Hepatocyte (in vitro differentiated cells): ENCODE measurements around the gene DLX6. TPM values are rescaled to one million over a fixed set of nuclear protein-coding genes. Genes with fewer than 3 reads are reported as not detected.

Experiments
- DNase-seq: peaks from one replicate; pipeline ENCODE4 v3.0.0-alpha.2; 2016; ENCODE audit warnings: low spot score
- H2AFZ ChIP-seq: fragments of 200-600 bp; sonication (generic); 2 replicates; pipeline ENCODE4 v1.6.0; 2016; ENCODE audit warnings: antibody characterized with exemption, mild to moderate bottlenecking
- H3K27ac ChIP-seq: fragments of 200-600 bp; sonication (generic); 2 replicates; pipeline ENCODE4 v1.5.1; 2016; ENCODE audit warnings: mild to moderate bottlenecking
- H3K27me3 ChIP-seq: fragments of 200-600 bp; sonication (generic); 2 replicates; pipeline ENCODE4 v1.6.1; 2016
- H3K36me3 ChIP-seq: fragments of 200-600 bp; sonication (generic); replicated peaks from 2 replicates; pipeline ENCODE4 v1.5.1; 2016; ENCODE audit warnings: low read depth; ENCODE audit not compliant: insufficient read depth
- H3K4me1 ChIP-seq: fragments of 200-600 bp; sonication (generic); 2 replicates; pipeline ENCODE4 v1.5.1; 2016; ENCODE audit warnings: mild to moderate bottlenecking, moderate library complexity; ENCODE audit not compliant: insufficient read depth
- H3K4me2 ChIP-seq: fragments of 200-600 bp; sonication (generic); 2 replicates; pipeline ENCODE4 v1.6.0; 2016
- H3K4me3 ChIP-seq: fragments of 200-600 bp; sonication (generic); 2 replicates; pipeline ENCODE4 v1.5.1; 2016; ENCODE audit warnings: mild to moderate bottlenecking
- H3K79me2 ChIP-seq: fragments of 200-600 bp; sonication (generic); 2 replicates; pipeline ENCODE4 v1.6.0; 2017; ENCODE audit warnings: mild to moderate bottlenecking
- H3K9me2 ChIP-seq: fragments of 200-600 bp; sonication (generic); replicated peaks from 2 replicates; pipeline ENCODE4 v1.6.0; 2017; ENCODE audit warnings: mild to moderate bottlenecking; ENCODE audit not compliant: insufficient read depth
- H3K9me3 ChIP-seq: fragments of 200-600 bp; sonication (generic); 2 replicates; pipeline ENCODE4 v1.5.1; 2016; ENCODE audit warnings: low read depth, mild to moderate bottlenecking
- H4K20me1 ChIP-seq: fragments of 200-600 bp; sonication (generic); 2 replicates; pipeline ENCODE4 v1.6.0; 2016; ENCODE audit warnings: mild to moderate bottlenecking; ENCODE audit not compliant: insufficient read depth, poor library complexity, severe bottlenecking
- EZH2 ChIP-seq: fragments of 200-600 bp; sonication (generic); IDR thresholded peaks from 2 replicates; pipeline ENCODE4 v1.6.1; 2016; ENCODE audit warnings: antibody characterized with exemption, mild to moderate bottlenecking, borderline replicate concordance
- EZH2phosphoT487 ChIP-seq: fragments of 200-600 bp; sonication (generic); IDR thresholded peaks from one replicate; pipeline ENCODE4 v1.6.1; 2018; ENCODE audit warnings: antibody characterized with exemption, mild to moderate bottlenecking, low read depth, moderate library complexity; ENCODE audit not compliant: unreplicated experiment, severe bottlenecking
- WGBS: methylation state at CpG from one replicate; pipeline ENCODE4 v1.1.6; 2016; ENCODE audit warnings: low lambda C conversion rate; ENCODE audit errors: missing lambda C conversion rate; 5-methylcytosine and 5-hydroxymethylcytosine counted together
- polyA plus RNA-seq: library from polyadenylated mRNA; unstranded; fragments of >200 nt; fragmentation: Nextera tagmentation; extraction: Ambion mirVana; gene quantifications from 2 replicates; pipeline ENCODE4 v1.2.1, GENCODE V29; 2016
- total RNA-seq: library from RNA; depleted of rRNA; stranded (reverse); fragments of >200 nt; gene quantifications from 2 replicates; pipeline ENCODE4 v1.2.3, GENCODE V29; 2014
- TF ChIP-seq, protein P1 (sequence below): fragments of 200-600 bp; sonication (generic); IDR thresholded peaks from 2 replicates; pipeline ENCODE4 v1.5.1; 2016; ENCODE audit warnings: antibody characterized with exemption, mild to moderate bottlenecking; ENCODE audit not compliant: poor library complexity

DLX6 gene
- total RNA-seq (1.9 and 2.2 TPM in 2 replicates), polyA plus RNA-seq (2.6 and 3.5 TPM in 2 replicates)

DNA sequence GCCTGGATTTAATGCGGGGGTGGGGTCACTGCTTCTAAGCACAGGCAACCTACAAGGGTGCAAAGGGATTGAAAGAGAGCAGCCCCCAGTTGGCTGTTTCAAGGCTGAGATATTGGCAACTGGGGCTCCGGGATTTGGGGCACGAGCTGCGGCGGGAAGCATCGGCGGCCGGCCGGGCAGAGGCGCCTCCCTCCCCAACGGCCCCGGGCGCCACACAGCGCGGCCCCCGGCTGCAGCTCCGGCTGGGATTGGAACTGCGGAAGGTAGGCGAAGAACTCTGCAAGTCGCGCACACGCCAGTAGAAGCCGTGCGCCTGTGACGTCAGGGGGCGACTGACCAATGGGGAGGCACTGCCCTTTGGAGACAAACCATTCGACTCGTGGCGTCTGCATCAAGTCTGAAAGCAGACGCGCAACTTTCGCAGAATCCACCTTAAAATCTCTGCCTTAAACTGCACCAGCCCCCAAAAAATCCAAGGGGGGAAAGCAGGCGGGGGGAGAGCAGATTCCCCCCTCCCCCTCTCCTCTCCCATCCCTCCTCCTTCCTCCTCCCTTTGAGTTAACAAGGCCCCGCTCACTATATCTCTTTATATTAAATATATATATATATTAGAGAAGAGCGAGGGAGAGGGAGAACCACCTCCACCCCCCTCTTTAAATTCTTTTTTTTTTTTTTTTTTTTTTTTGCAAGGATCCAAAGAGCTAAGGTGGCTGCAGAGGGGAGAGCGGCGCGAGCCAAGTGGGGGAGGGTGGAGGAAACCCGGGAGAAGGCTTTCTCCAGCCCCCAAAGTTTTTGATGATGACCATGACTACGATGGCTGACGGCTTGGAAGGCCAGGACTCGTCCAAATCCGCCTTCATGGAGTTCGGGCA lies at the start of gene DLX6:
DLX6 (plus strand) TSS at position 371 of the 872 bp plus-strand sequence; CDS start at position 796, 425 bp downstream.
- no peaks in the 10 kb centered on the region for H3K9me3 ChIP-seq
- H4K20me1 ChIP-seq = no peaks in the 10 kb centered on the region
- H3K79me2 ChIP-seq = peaks cover 18% of the 10 kb centered on the region
- TF ChIP-seq EZH2 (no peak), EZH2phosphoT487 (no peak)
- TF ChIP-seq, protein P1, sequence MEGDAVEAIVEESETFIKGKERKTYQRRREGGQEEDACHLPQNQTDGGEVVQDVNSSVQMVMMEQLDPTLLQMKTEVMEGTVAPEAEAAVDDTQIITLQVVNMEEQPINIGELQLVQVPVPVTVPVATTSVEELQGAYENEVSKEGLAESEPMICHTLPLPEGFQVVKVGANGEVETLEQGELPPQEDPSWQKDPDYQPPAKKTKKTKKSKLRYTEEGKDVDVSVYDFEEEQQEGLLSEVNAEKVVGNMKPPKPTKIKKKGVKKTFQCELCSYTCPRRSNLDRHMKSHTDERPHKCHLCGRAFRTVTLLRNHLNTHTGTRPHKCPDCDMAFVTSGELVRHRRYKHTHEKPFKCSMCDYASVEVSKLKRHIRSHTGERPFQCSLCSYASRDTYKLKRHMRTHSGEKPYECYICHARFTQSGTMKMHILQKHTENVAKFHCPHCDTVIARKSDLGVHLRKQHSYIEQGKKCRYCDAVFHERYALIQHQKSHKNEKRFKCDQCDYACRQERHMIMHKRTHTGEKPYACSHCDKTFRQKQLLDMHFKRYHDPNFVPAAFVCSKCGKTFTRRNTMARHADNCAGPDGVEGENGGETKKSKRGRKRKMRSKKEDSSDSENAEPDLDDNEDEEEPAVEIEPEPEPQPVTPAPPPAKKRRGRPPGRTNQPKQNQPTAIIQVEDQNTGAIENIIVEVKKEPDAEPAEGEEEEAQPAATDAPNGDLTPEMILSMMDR = no peak
- H3K4me3 ChIP-seq = peak within 1 kb of the TSS; percentile 52
- peak within 1 kb of the TSS; percentile 85 for H3K4me2 ChIP-seq
- peaks cover 91% of the 10 kb centered on the region for H3K27me3 ChIP-seq
- peak within 1 kb of the TSS; percentile 87 for H3K27ac ChIP-seq
- WGBS = under 1% methylated on average over 42 of the region's 44 CpGs
- peaks cover 8% of the 10 kb centered on the region for H3K4me1 ChIP-seq
- H3K9me2 ChIP-seq = no peaks in the 10 kb centered on the region
- peak within 1 kb of the TSS; percentile 63 for H2AFZ ChIP-seq
- no peaks in the 10 kb centered on the region for H3K36me3 ChIP-seq
- DNase-seq = peak; percentile 87

DNA sequence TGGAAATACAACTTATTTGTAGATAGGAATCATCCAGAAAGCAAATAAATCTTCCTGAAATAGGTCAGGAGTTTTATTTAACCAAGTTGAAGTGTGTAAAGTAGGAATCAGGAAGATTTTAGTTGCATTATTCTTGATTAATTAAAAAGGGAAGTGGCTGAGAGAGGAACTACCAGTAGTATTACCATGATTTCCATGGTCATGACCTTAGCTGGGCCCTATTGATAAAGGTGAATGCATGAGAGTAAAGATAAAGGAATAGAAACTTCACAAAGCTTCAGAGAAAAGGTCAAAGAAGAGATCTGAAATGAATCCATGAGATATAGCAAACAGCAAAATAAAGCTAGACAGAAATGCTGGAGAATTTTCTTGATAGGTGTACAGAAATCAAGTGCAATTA lies 46.2 kb upstream of the DLX6 start:
- no peaks in the 10 kb centered on the region for H3K27me3 ChIP-seq
- no peaks in the 10 kb centered on the region for H3K9me2 ChIP-seq
- DNase-seq = no peak
- no peaks in the 10 kb centered on the region for H3K36me3 ChIP-seq
- no peak for TF ChIP-seq EZH2phosphoT487
- H3K4me2 ChIP-seq = no peak overlapping the region
- no peaks in the 10 kb centered on the region for H3K9me3 ChIP-seq
- no peaks in the 10 kb centered on the region for H3K4me1 ChIP-seq
- H3K27ac ChIP-seq = no peak overlapping the region
- H3K79me2 ChIP-seq = no peaks in the 10 kb centered on the region
- H4K20me1 ChIP-seq = no peaks in the 10 kb centered on the region
- no peak overlapping the region for H2AFZ ChIP-seq
- H3K4me3 ChIP-seq = no peak overlapping the region

DNA sequence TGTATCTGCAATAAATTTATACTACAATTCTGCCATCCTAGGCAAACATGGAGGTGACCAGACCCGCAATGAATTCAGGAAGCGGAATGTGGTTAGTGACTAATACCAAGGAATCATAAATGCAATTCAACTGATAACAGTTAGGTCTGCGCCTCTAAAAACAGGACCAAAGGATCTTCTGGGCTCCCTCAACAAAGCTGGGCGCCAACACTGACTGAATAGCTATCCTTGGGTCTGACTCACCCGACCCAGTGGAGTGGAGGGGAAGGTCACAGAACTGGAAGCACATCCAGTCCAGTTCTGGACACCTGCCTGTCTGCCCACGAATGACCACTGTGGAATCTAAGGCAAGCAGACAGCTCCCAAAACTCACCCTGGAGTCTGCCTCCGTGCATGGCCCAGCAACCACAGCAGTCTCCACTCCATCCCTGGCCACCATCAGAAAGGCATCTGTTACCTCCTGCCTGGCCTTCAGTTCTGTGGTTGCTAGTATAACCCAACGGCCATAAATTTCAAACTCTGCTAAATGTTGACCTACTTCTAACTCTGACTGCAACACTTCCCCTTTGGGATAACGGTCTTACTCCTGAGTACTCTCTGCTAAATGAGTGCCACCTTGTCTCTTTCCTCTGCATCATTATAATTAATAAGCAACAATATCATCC lies 43.0 kb upstream of the DLX6 start:
- Histone ChIP-seq H3K79me2 (no peaks in the 10 kb centered on the region), H3K27me3 (peaks cover 10% of the 10 kb centered on the region), H3K9me2 (no peaks in the 10 kb centered on the region), H3K9me3 (no peaks in the 10 kb centered on the region), H3K4me3 (no peak overlapping the region), H2AFZ (no peak overlapping the region), H3K4me2 (no peak overlapping the region), H3K4me1 (no peaks in the 10 kb centered on the region), H3K27ac (no peak overlapping the region), H3K36me3 (no peaks in the 10 kb centered on the region), H4K20me1 (no peaks in the 10 kb centered on the region)
- TF ChIP-seq EZH2 (no peak), EZH2phosphoT487 (no peak)
- TF ChIP-seq, protein P1 = no peak
- WGBS = 84% methylated on average over 9 of the region's 9 CpGs
- no peak for DNase-seq

DNA sequence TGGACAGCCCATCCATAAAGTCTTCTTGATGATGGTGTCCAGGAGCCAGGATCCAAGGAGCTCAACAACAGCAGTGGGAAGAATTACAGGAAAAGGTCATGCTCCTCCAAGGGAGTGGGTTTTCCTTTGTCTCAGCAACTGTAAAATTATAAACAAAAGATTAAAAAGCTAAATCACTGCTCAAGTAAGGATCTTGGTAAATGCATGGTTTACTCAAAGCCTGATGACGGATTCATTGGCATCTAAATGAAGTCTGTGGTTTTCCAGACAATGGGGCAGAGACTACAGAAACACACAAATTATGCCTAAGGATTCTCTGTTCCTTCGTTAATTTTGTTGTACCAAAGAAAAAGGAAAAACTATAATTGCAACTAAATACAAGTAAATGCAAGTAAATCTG lies 36.4 kb upstream of the DLX6 start:
- H3K36me3 ChIP-seq = no peaks in the 10 kb centered on the region
- TF ChIP-seq EZH2 = no peak
- TF ChIP-seq EZH2phosphoT487 = no peak
- TF ChIP-seq, protein P1 = no peak
- 55% methylated on average over 2 of the region's 2 CpGs for WGBS

More for the DNA sequence above, 36.4 kb upstream of the DLX6 start:
- H4K20me1 ChIP-seq = no peaks in the 10 kb centered on the region
- H3K27me3 ChIP-seq = peaks cover 20% of the 10 kb centered on the region
- no peaks in the 10 kb centered on the region for H3K4me1 ChIP-seq
- DNase-seq = no peak
- H2AFZ ChIP-seq = no peak overlapping the region
- no peak overlapping the region for H3K27ac ChIP-seq
- no peak overlapping the region for H3K4me2 ChIP-seq
- no peaks in the 10 kb centered on the region for H3K9me2 ChIP-seq
- H3K9me3 ChIP-seq = no peaks in the 10 kb centered on the region
- H3K79me2 ChIP-seq = no peaks in the 10 kb centered on the region
- no peak overlapping the region for H3K4me3 ChIP-seq
